BLaER1 treated with 17β-estradiol and CSF1 and Interleukin-3, amounts not matched to agents 10 nM and 100 nM (cell line): ENCODE data around the gene TMEM185B.
"Not testable (repeated sequence)": the region's sequence is repeated elsewhere in the genome, so short reads cannot be mapped to it uniquely, and the experiment has no call there.

Experiments used
- H3K27ac ChIP-seq, 11 experiments: shearing (Covaris generic); formaldehyde crosslinking; 2 replicates each; pipeline ENCODE4 v1.8.1; 2022
- H3K27me3 ChIP-seq, 11 experiments: shearing (Covaris generic); formaldehyde crosslinking; 2 replicates each; pipeline ENCODE4 v1.8.1; 2022
- H3K36me3 ChIP-seq, 11 experiments: shearing (Covaris generic); formaldehyde crosslinking; 2 replicates each; pipeline ENCODE4 v1.8.1; 2022
- H3K4me1 ChIP-seq, 10 experiments: shearing (Covaris generic); formaldehyde crosslinking; 2 replicates each; pipeline ENCODE4 v1.8.1; 2022
- H3K4me2 ChIP-seq, 11 experiments: shearing (Covaris generic); formaldehyde crosslinking; 2 replicates each; pipeline ENCODE4 v1.8.1; 2022
- H3K4me3 ChIP-seq, 10 experiments: shearing (Covaris generic); formaldehyde crosslinking; 2 replicates each; pipeline ENCODE4 v1.8.1; 2022
- H3K9ac ChIP-seq, 11 experiments: shearing (Covaris generic); formaldehyde crosslinking; 2 replicates each; pipeline ENCODE4 v1.8.1; 2022
- H3K9me3 ChIP-seq, 11 experiments: shearing (Covaris generic); formaldehyde crosslinking; replicated peaks in 1 of 11; 2 replicates each; pipeline ENCODE4 v1.8.1; 2022
- H4K20me1 ChIP-seq, 11 experiments: shearing (Covaris generic); formaldehyde crosslinking; 2 replicates each; pipeline ENCODE4 v1.8.1; 2022
- Cebpa-rat ChIP-seq, 11 experiments: shearing (Covaris generic); IDR thresholded peaks; 2 replicates each; pipeline ENCODE4 v1.8.1; 2022

The TMEM185B gene

GRCh38 chr2:120204945-120205670 is 18.1 kb downstream of the TMEM185B start:
- Histone ChIP-seq H3K36me3 (no peaks in the 10 kb centered on the region), H3K9ac (0 out of 22 replicates have a peak overlapping the region, but pooled peaks of 1 of the 11 experiments have one; percentile 18), H3K4me2 (peak overlapping the region in 4 of 11 experiments; percentile 56 to 74 (median 62); a peak in 2 of 22 replicates), H3K27ac (no peak overlapping the region), H3K4me3 (no peak overlapping the region), H3K4me1 (peaks cover 28 to 58% (median 45%) of the 10 kb centered on the region in 10 experiments), H4K20me1 (peaks cover 0 to 4% (median 0%) of the 10 kb centered on the region in 11 experiments; a peak in 2 of 22 replicates), H3K27me3 (no peaks in the 10 kb centered on the region), H3K9me3 (peaks cover 0 to 4% (median 0%) of the 10 kb centered on the region in 11 experiments; a peak in 1 of 22 replicates)
- TF ChIP-seq Cebpa-rat (IDR thresholded peaks at IDR 0.05): no peak

GRCh38 chr2:120204417-120204816 is 18.8 kb downstream of the TMEM185B start:
- Histone ChIP-seq H3K9ac (0 out of 22 replicates have a peak overlapping the region, but pooled peaks of 1 of the 11 experiments have one; percentile 18), H3K27ac (peak overlapping the region in 1 of 11 experiments; percentile 25; a peak in 2 of 22 replicates), H4K20me1 (no peaks in the 10 kb centered on the region), H3K4me1 (peaks cover 21 to 57% (median 38%) of the 10 kb centered on the region in 10 experiments), H3K4me3 (no peak overlapping the region), H3K4me2 (peak overlapping the region; percentile 36 to 74 (median 56)), H3K27me3 (no peaks in the 10 kb centered on the region), H3K9me3 (peaks cover 0 to 5% (median 0%) of the 10 kb centered on the region in 11 experiments; a peak in 3 of 22 replicates), H3K36me3 (no peaks in the 10 kb centered on the region)
- no peak for TF ChIP-seq Cebpa-rat (IDR thresholded peaks at IDR 0.05)

- Histone ChIP-seq H3K4me1 (peaks cover 21 to 57% (median 34%) of the 10 kb centered on the region in 10 experiments), H3K27ac (peak overlapping the region in 1 of 11 experiments; percentile 25; a peak in 3 of 22 replicates), H3K9ac (no peak overlapping the region), H3K9me3 (peaks cover 0 to 5% (median 3%) of the 10 kb centered on the region in 11 experiments; a peak in 11 of 22 replicates), H3K36me3 (no peaks in the 10 kb centered on the region), H3K4me2 (peak overlapping the region; percentile 36 to 74 (median 56)), H4K20me1 (no peaks in the 10 kb centered on the region), H3K4me3 (no peak overlapping the region), H3K27me3 (no peaks in the 10 kb centered on the region)
- no peak for TF ChIP-seq Cebpa-rat (IDR thresholded peaks at IDR 0.05)
Observed at GRCh38 chr2:120204022-120204405, 19.2 kb downstream of the TMEM185B start.

- Histone ChIP-seq H3K36me3 (no peaks in the 10 kb centered on the region), H3K27ac (peak overlapping the region in 1 of 11 experiments; percentile 25; a peak in 2 of 22 replicates), H3K9me3 (peaks cover under 1 to 11% (median 8%) of the 10 kb centered on the region in 11 experiments; a peak in 16 of 22 replicates), H4K20me1 (no peaks in the 10 kb centered on the region), H3K4me2 (peak overlapping the region; percentile 36 to 74 (median 56)), H3K4me1 (peaks cover 17 to 57% (median 28%) of the 10 kb centered on the region in 10 experiments), H3K9ac (no peak overlapping the region), H3K4me3 (no peak overlapping the region; a peak in 2 of 20 replicates), H3K27me3 (no peaks in the 10 kb centered on the region)
- TF ChIP-seq Cebpa-rat (IDR thresholded peaks at IDR 0.05): no peak
Observed at GRCh38 chr2:120203251-120204021, 19.8 kb downstream of the TMEM185B start.

- H4K20me1 ChIP-seq, H3K9ac ChIP-seq, H3K27me3 ChIP-seq, H3K27ac ChIP-seq, H3K4me3 ChIP-seq, H3K36me3 ChIP-seq: not testable (repeated sequence)
- Histone ChIP-seq H3K4me2 (0 out of 22 replicates have a peak overlapping the region, but pooled peaks of 1 of the 11 experiments have one; percentile 44), H3K9me3 (peaks cover 20 to 41% (median 31%) of the 10 kb centered on the region in 11 experiments), H3K4me1 (peaks cover 17 to 42% (median 21%) of the 10 kb centered on the region in 10 experiments)
Observed at GRCh38 chr2:120199817-120200459, 23.3 kb downstream of the TMEM185B start.

- no peak overlapping the region for H3K9ac ChIP-seq
- no peak overlapping the region for H3K27ac ChIP-seq
- no peaks in the 10 kb centered on the region for H3K27me3 ChIP-seq
- no peak overlapping the region for H3K4me3 ChIP-seq
- peaks cover 29 to 61% (median 44%) of the 10 kb centered on the region in 11 experiments for H3K9me3 ChIP-seq
- H4K20me1 ChIP-seq: no peaks in the 10 kb centered on the region
- H3K4me2 ChIP-seq: no peak overlapping the region
- no peaks in the 10 kb centered on the region for H3K36me3 ChIP-seq
- peaks cover 0 to 6% (median 0%) of the 10 kb centered on the region in 10 experiments; a peak in 1 of 20 replicates for H3K4me1 ChIP-seq
- TF ChIP-seq Cebpa-rat (IDR thresholded peaks at IDR 0.05): no peak
Observed at GRCh38 chr2:120195553-120195952, 27.6 kb downstream of the TMEM185B start.

- Histone ChIP-seq H3K4me3 (no peak overlapping the region), H4K20me1 (no peaks in the 10 kb centered on the region), H3K27me3 (no peaks in the 10 kb centered on the region), H3K36me3 (no peaks in the 10 kb centered on the region), H3K9me3 (peaks cover 11 to 41% (median 26%) of the 10 kb centered on the region in 11 experiments; a peak in 21 of 22 replicates), H3K4me2 (no peak overlapping the region), H3K4me1 (no peaks in the 10 kb centered on the region), H3K27ac (no peak overlapping the region), H3K9ac (no peak overlapping the region)
- no peak for TF ChIP-seq Cebpa-rat (IDR thresholded peaks at IDR 0.05)
Observed at GRCh38 chr2:120192280-120192679, 30.9 kb downstream of the TMEM185B start.

GRCh38 chr2:120189189-120189588 is 34.0 kb downstream of the TMEM185B start:
- H3K9ac ChIP-seq: no peak overlapping the region
- no peaks in the 10 kb centered on the region for H3K27me3 ChIP-seq
- H3K27ac ChIP-seq: no peak overlapping the region
- no peak overlapping the region for H3K4me3 ChIP-seq
- H3K4me1 ChIP-seq: no peaks in the 10 kb centered on the region
- peaks cover 8 to 18% (median 12%) of the 10 kb centered on the region in 11 experiments; a peak in 19 of 22 replicates for H3K9me3 ChIP-seq
- H3K36me3 ChIP-seq: no peaks in the 10 kb centered on the region
- TF ChIP-seq Cebpa-rat (IDR thresholded peaks at IDR 0.05): no peak
- no peak overlapping the region for H3K4me2 ChIP-seq
- H4K20me1 ChIP-seq: no peaks in the 10 kb centered on the region
